ENCODE results near the gene RASGRF2. TPM values are rescaled to one million over a fixed set of nuclear protein-coding genes. Genes with fewer than 3 reads are reported as not detected.

RASGRF2 gene
- total and polyA plus RNA-seq, 2 of the 8 experiments (the other 6 are each of a cell fraction or from before 2014, with no cell fraction given): 2.6 to 29.5 TPM

GRCh38 chr5:80978772-80979317 lies 18.7 kb downstream of the RASGRF2 start:
- TF ChIP-seq SRF (IDR thresholded peaks at IDR 0.05; ENCODE audit: low read depth, low read length): no peak
- no peak for TF ChIP-seq USF2 (IDR thresholded peaks at IDR 0.05; ENCODE audit: low read length)
- no peak for TF ChIP-seq TEAD4 (IDR thresholded peaks at IDR 0.05; ENCODE audit: low read depth, low read length)
- no peak for TF ChIP-seq NANOG (IDR thresholded peaks at IDR 0.05; ENCODE audit: insufficient read depth, low read depth, low read length, poor library complexity, severe bottlenecking)
- no peak for TF ChIP-seq RFX5 (IDR thresholded peaks at IDR 0.05; ENCODE audit: borderline replicate concordance, low read depth, low read length)
- no peak for TF ChIP-seq CREB1 (IDR thresholded peaks at IDR 0.05)
- no peak for TF ChIP-seq MAFK (IDR thresholded peaks at IDR 0.05; ENCODE audit: low read depth, low read length)
- TF ChIP-seq SIX5 (IDR thresholded peaks at IDR 0.05; ENCODE audit: low read depth, low read length): no peak
- no peak for TF ChIP-seq GABPA (IDR thresholded peaks at IDR 0.05; ENCODE audit: borderline replicate concordance, insufficient read depth, low read length)
- TF ChIP-seq KDM4A (IDR thresholded peaks at IDR 0.05; ENCODE audit: low read depth, low read length, severe bottlenecking): no peak
- TF ChIP-seq POLR2A (IDR thresholded peaks at IDR 0.05; ENCODE audit: control extremely low read depth in 1 of 2, low read depth in 2 of 2, low read length in 2 of 2): no peak
- no peak for TF ChIP-seq TAF7 (optimal IDR thresholded peaks at IDR 0.05; ENCODE audit: borderline replicate concordance, low read depth, low read length)
- no peak for TF ChIP-seq KDM1A (IDR thresholded peaks at IDR 0.05; ENCODE audit: borderline replicate concordance, low read length)
- H2BK12ac ChIP-seq (ENCODE audit: low read depth, low read length): no peak overlapping the region
- H3K27ac ChIP-seq (ENCODE audit: low read depth, low read length): no peak overlapping the region
- no peaks in the 10 kb centered on the region for H3K23me2 ChIP-seq (ENCODE audit: low read depth, low read length)
- H3K4ac ChIP-seq (replicated peaks; ENCODE audit: insufficient read length, low read depth, low read length): no peak overlapping the region
- no peak overlapping the region for H3K18ac ChIP-seq (ENCODE audit: extremely low read depth, low read length)
- H3K9me3 ChIP-seq (ENCODE audit: insufficient read depth in 2 of 2, low read depth in 1 of 2, low read length in 1 of 2): no peaks in the 10 kb centered on the region
- no peaks in the 10 kb centered on the region for H4K20me1 ChIP-seq (replicated peaks in 1 of 2; ENCODE audit: control insufficient read depth in 1 of 2, insufficient read depth in 2 of 2, low read length in 2 of 2)
- no peak overlapping the region for H3K4me3 ChIP-seq (ENCODE audit: extremely low read depth in 1 of 4, insufficient read depth in 2 of 4, low read depth in 3 of 4, low read length in 4 of 4)
- FAIRE-seq: no peak
- no peak overlapping the region for H2BK5ac ChIP-seq (ENCODE audit: low read depth, low read length)
- H3K79me2 ChIP-seq (ENCODE audit: control insufficient read depth in 1 of 2, insufficient read depth in 2 of 2, low read length in 2 of 2): peaks cover 0 to 6% of the 10 kb centered on the region in 2 experiments; a peak in 2 of 4 replicates
- no peak overlapping the region for H2BK120ac ChIP-seq (replicated peaks; ENCODE audit: low read depth, low read length)
- H2BK15ac ChIP-seq (ENCODE audit: low read length): no peak overlapping the region
- no peak overlapping the region for H3K4me2 ChIP-seq (ENCODE audit: insufficient read depth in 1 of 2, low read depth in 2 of 2, low read length in 2 of 2)
- H3K9ac ChIP-seq (replicated peaks in 1 of 4; ENCODE audit: extremely low read depth in 1 of 4, low read depth in 3 of 4, low read length in 3 of 4): no peak overlapping the region
- ChIA-PET POLR2A (ENCODE audit: partially characterized antibody) (interaction anchor here (0.6 to 0.8 kb wide), 2 partner anchors 81 to 128 kb away, joined by 3 read pairs; no protein-coding TSS in a partner anchor), CTCF (ENCODE audit: partially characterized antibody) (interaction anchor here (1.2 to 1.4 kb wide), 2 partner anchors 16 to 91 kb away, joined by 3 to 4 read pairs; no protein-coding TSS in a partner anchor)
- H3K27me3 ChIP-seq (replicated peaks in 1 of 4; ENCODE audit: control insufficient read depth in 3 of 4, extremely low read depth in 1 of 4, insufficient read depth in 3 of 4, low read length in 3 of 4): no peaks in the 10 kb centered on the region
- H2AK5ac ChIP-seq (ENCODE audit: low read depth, low read length): no peak overlapping the region
- no peak overlapping the region for H3K23ac ChIP-seq (ENCODE audit: insufficient read length)
- H4K8ac ChIP-seq (ENCODE audit: extremely low read depth, insufficient read depth, low read length): no peak overlapping the region
- no peak overlapping the region for H2BK20ac ChIP-seq (ENCODE audit: low read length)
- H3K56ac ChIP-seq (replicated peaks; ENCODE audit: insufficient read length, low read depth, low read length): no peak overlapping the region
- H3K79me1 ChIP-seq (ENCODE audit: low read depth, low read length): no peaks in the 10 kb centered on the region
- H3K36me3 ChIP-seq (ENCODE audit: control insufficient read depth in 2 of 4, insufficient read depth in 4 of 4, low read length in 3 of 4): no peaks in the 10 kb centered on the region
- 77% methylated on average over 1 of the region's 1 CpG; no CpG with 5 or more reads in 1 of the 2 experiments for WGBS, 2 experiments (ENCODE audit: extremely low coverage in 1 of 2, insufficient coverage in 1 of 2, insufficient read length in 1 of 2, insufficient replicate concordance in 2 of 2, low coverage in 1 of 2, low lambda C conversion rate in 2 of 2, missing lambda C conversion rate in 1 of 2)
- H3K14ac ChIP-seq (ENCODE audit: insufficient read length): no peak overlapping the region
- H4K5ac ChIP-seq (ENCODE audit: insufficient read length, low read depth, low read length): no peak overlapping the region
- H4K91ac ChIP-seq (replicated peaks; ENCODE audit: insufficient read length, low read length): no peak overlapping the region
- no peak overlapping the region for H2AFZ ChIP-seq (ENCODE audit: low read length)
- DNase-seq (ENCODE audit: low read depth in 1 of 2, low spot score in 2 of 2): no peak
- no peaks in the 10 kb centered on the region for H3K4me1 ChIP-seq (replicated peaks in 1 of 4; ENCODE audit: control insufficient read depth in 3 of 4, insufficient read depth in 4 of 4, low read length in 3 of 4)

Measured in H1 (cell line).